ENCODE data around the gene TUBB2B.
A peak's percentile ranks its signal among the peaks of the same experiment; 100 is the strongest.

Gene TUBB2B

DNA sequence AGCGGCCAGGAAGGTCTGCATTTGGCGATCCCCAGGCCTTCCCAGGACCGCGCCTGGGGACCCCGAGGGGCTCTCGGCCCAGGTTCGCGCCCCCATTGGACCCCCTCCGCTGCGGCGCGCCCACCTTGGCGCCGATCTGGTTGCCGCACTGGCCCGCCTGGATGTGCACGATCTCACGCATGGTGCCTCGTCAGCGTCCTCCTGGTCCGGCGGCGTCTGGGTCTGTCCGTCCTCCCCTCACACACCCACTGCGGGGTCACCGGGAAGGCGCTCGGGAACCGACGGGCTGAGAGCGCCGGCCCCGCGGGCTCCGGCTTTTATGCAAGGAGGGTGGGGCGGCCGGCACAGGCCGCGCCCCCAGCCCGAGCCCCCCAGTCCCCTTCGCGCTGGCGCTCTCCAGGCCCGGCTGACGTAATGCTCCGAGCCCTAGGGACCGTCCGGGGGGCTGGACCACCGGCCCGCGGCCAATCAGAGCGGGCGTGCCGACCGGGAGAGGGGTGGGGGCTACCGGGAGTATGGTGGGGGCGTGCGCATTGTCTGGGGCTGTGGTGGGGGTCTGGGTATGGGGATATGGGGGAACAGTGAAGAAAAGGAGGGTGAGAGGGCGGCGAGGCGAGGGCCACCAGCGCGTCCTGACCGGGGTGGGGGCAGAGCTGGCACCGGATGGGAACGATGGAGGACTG, at the start of gene TUBB2B:
TUBB2B (minus strand) TSS at position 291 of the 683 bp plus-strand sequence; CDS start at position 181, 110 bp downstream.
- peaks cover 53% of the 10 kb centered on the region for H3K27me3 ChIP-seq (replicated peaks)
- TF ChIP-seq, protein P1, sequence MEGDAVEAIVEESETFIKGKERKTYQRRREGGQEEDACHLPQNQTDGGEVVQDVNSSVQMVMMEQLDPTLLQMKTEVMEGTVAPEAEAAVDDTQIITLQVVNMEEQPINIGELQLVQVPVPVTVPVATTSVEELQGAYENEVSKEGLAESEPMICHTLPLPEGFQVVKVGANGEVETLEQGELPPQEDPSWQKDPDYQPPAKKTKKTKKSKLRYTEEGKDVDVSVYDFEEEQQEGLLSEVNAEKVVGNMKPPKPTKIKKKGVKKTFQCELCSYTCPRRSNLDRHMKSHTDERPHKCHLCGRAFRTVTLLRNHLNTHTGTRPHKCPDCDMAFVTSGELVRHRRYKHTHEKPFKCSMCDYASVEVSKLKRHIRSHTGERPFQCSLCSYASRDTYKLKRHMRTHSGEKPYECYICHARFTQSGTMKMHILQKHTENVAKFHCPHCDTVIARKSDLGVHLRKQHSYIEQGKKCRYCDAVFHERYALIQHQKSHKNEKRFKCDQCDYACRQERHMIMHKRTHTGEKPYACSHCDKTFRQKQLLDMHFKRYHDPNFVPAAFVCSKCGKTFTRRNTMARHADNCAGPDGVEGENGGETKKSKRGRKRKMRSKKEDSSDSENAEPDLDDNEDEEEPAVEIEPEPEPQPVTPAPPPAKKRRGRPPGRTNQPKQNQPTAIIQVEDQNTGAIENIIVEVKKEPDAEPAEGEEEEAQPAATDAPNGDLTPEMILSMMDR (IDR thresholded peaks at IDR 0.05; ENCODE audit: low read depth, low read length, missing control alignments): no peak

DNA sequence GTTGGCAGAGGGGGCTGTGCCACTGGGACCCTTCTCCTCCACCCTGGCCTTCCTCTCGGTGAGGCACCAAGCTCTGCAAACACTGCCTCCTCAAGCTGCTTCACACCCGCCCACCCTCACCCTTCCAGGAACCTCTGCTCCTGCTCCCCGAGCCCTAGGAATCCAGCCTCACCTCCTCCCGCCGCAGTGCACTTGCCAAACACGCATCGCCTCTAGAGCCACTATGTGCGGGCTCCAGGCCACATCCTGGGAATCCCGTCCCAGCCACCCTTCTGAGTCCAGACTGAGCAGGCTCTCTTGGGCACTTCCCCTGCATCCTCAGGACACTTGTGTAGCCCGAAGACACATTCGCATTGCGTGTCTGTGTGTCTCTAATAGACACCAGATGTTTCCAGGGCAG, 49.8 kb upstream of the TUBB2B start:
- Histone ChIP-seq H3K27ac (no peak overlapping the region), H3K4me3 (ENCODE audit: low read depth, low read length) (no peak overlapping the region), H3K36me3 (replicated peaks) (peaks cover 7% of the 10 kb centered on the region), H3K27me3 (replicated peaks) (no peaks in the 10 kb centered on the region)
- in situ Hi-C loops (cut with HindIII; ENCODE audit: low pct_ligation_motif_present, low sequenced_read_pairs): no loop called here
- TF ChIP-seq, protein P1 (IDR thresholded peaks at IDR 0.05; ENCODE audit: low read depth, low read length, missing control alignments): no peak
- DNase-seq: no peak

More for the DNA sequence above, at the start of gene TUBB2B:
- Histone ChIP-seq H3K4me3 (ENCODE audit: low read depth, low read length) (peak within 1 kb of the TSS; percentile 39), H3K36me3 (replicated peaks) (no peaks in the 10 kb centered on the region), H3K27ac (no peak within 1 kb of the TSS)
- no peak for DNase-seq
- in situ Hi-C loops (cut with HindIII; ENCODE audit: low pct_ligation_motif_present, low sequenced_read_pairs): no loop called here

DNA sequence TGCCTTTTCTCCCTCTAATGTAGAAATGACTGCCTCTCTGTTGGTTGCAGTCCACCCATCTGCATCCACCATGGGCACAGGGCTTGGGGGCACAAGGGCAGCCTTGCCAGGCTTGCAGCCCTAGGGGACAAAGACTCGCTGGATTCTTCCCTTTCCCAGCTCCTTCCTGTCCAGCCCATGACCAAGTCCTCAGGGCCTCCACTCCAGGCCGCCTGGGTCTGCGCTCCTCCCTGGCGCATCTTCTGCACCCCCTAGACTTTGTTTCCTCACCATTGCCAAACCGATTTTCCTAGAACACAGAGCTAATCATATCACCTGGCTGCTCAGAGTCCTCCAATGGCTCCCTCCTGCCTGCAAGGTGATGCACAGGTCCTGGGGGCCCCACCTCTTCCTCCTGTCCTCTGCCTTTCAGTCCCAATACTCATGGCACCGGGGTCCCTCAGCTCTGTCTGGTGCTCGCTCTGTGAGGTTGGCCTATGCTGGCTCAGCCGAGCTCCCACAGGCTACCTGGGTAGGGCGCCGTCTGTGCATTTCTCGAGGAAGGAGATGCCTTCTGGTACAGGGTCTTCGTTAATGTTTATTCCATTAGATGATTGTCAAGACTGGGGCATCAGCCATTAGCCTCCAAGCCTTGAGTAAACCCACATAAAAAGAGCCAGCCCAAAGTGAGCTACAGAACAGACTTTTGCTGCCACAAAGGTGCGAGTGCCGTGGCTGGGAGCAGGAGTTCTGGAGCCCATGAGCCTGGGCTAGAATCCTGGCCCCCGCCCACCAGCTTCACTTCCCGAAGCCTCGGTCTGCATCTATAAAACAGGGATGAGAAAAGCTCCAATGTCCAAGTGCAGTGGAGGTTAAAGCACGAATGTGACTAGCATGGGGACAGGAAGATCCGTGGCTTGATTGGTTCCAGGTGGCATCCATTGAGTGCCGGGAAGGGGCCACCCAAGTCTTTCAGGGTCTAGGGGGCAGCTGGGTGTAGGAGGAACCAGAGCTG, 49.0 kb upstream of the TUBB2B start:
- H3K36me3 ChIP-seq (replicated peaks): peaks cover 12% of the 10 kb centered on the region
- no peak overlapping the region for H3K4me3 ChIP-seq (ENCODE audit: low read depth, low read length)
- DNase-seq: no peak
- no peak overlapping the region for H3K27ac ChIP-seq
- TF ChIP-seq, protein P1 (IDR thresholded peaks at IDR 0.05; ENCODE audit: low read depth, low read length, missing control alignments): no peak
- in situ Hi-C loops (cut with HindIII; ENCODE audit: low pct_ligation_motif_present, low sequenced_read_pairs): no loop called here
- H3K27me3 ChIP-seq (replicated peaks): no peaks in the 10 kb centered on the region

DNA sequence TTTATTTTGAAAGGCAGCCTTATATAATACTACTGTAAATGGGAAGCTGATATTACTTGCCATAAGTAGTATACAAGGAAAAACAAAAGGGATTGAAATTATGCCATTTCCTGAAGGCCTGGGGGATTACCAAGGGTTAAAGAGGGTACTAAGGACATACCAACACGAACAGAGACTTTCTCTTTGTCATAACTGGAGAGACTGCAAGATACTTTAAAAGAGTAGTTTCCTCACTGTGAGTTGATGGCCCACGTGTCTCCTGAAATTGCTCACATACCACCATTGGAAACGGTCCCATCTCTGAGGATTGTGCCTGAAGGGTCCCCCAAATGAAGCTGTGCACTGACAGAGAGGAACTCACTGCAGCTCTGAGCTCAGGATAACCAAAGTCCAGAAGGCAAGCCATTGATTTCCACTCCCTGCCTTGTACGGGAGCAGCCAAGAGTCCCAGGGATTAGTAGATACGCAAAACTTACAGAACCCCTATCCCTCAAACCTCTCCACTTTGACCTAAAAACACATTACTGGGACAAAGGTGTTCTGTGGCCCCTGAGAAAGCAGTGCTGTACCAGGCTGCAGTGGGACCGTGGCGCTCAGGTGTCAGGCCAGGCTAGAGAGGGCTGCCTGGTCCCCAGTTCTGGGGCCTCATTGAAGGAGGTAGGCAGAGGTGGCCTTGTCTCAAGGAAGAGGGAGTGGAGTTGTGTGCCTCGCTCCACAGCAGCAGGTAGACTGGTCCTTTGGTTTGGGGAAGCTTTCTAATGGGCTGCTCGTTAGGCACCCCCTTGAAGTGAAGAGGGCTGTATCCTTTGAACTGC, 46.5 kb upstream of the TUBB2B start:
- H3K36me3 ChIP-seq (replicated peaks): peaks cover 22% of the 10 kb centered on the region
- DNase-seq: no peak
- in situ Hi-C loops (cut with HindIII; ENCODE audit: low pct_ligation_motif_present, low sequenced_read_pairs): no loop called here
- TF ChIP-seq, protein P1 (IDR thresholded peaks at IDR 0.05; ENCODE audit: low read depth, low read length, missing control alignments): no peak
- no peak overlapping the region for H3K4me3 ChIP-seq (ENCODE audit: low read depth, low read length)
- no peak overlapping the region for H3K27ac ChIP-seq
- no peaks in the 10 kb centered on the region for H3K27me3 ChIP-seq (replicated peaks)

DNA sequence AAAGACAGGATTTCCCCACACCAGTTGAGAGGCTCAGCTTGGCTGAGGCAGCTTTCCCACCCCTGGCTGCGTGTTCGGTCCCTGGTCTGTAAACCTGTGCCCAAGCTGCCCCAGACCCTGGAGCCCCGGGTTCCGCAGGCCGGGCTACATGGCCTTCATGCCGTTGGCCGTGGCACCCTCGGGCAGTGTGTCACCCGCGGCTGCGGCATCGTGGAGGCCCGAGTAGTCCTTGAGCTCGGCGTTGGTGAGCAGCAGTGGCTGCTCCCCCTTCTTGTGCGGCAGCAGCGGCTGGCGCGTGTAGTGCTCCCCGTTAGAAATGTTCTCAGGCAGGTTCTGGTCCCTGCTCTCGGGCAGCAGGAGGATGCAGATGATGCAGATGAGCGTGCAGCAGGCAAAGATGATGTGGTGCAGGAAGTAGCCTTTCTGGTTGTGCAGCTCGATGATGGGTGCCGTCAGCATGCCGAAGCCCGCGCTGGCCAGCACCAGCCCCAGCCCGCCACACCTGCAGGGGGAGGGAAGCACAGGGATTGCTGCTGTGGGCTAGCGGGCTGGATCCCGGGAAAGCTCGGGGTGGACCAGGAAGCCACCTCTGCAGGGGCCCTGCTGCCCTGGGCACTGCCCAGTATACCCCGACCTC, 45.6 kb upstream of the TUBB2B start:
- no peak for DNase-seq
- TF ChIP-seq, protein P1 (IDR thresholded peaks at IDR 0.05; ENCODE audit: low read depth, low read length, missing control alignments): no peak
- Histone ChIP-seq H3K27me3 (replicated peaks) (no peaks in the 10 kb centered on the region), H3K4me3 (ENCODE audit: low read depth, low read length) (no peak overlapping the region), H3K27ac (no peak overlapping the region), H3K36me3 (replicated peaks) (peaks cover 22% of the 10 kb centered on the region)
- in situ Hi-C loops (cut with HindIII; ENCODE audit: low pct_ligation_motif_present, low sequenced_read_pairs): no loop called here
